WTC11 (cell line): ENCODE results near the gene KIF21B.

Source experiments
- ATF1 ChIP-seq: sonication (generic); formaldehyde crosslinking; IDR thresholded peaks from 2 replicates; pipeline ENCODE4 v1.8.1; 2023; ENCODE audit warnings: mild to moderate bottlenecking, moderate library complexity, missing genetic modification reagents
- CTCF ChIP-seq: fragments of 200-600 bp; IDR thresholded peaks from 2 replicates; pipeline ENCODE4 v1.8.0; 2022; ENCODE audit warnings: antibody characterized with exemption
- GTF2I ChIP-seq: fragments of 250-450 bp; sonication (Bioruptor Pico); conservative IDR thresholded peaks from 2 replicates; pipeline ENCODE4 v1.4.0; 2021; ENCODE audit warnings: mild to moderate bottlenecking
- ZNF232 ChIP-seq: sonication (generic); formaldehyde crosslinking; IDR thresholded peaks from 2 replicates; pipeline ENCODE4 v1.8.0; 2022; ENCODE audit warnings: mild to moderate bottlenecking, missing genetic modification reagents

- TF ChIP-seq GTF2I (CRISPR knock-in tag) (no peak), ZNF232 (no peak), CTCF (no peak), ATF1 (no peak)
Observed at GRCh38 chr1:201028461-201028889, 5.0 kb upstream of the KIF21B start.
